ENCODE measurements around the gene ABHD11. TPM values are rescaled to one million over a fixed set of nuclear protein-coding genes. Genes with fewer than 3 reads are reported as not detected.
"Not testable (repeated sequence)": the region's sequence is repeated elsewhere in the genome, so short reads cannot be mapped to it uniquely, and the experiment has no call there.

Gene ABHD11
- total RNA-seq, 1 donor from 2014 or later: 23.3 TPM

DNA sequence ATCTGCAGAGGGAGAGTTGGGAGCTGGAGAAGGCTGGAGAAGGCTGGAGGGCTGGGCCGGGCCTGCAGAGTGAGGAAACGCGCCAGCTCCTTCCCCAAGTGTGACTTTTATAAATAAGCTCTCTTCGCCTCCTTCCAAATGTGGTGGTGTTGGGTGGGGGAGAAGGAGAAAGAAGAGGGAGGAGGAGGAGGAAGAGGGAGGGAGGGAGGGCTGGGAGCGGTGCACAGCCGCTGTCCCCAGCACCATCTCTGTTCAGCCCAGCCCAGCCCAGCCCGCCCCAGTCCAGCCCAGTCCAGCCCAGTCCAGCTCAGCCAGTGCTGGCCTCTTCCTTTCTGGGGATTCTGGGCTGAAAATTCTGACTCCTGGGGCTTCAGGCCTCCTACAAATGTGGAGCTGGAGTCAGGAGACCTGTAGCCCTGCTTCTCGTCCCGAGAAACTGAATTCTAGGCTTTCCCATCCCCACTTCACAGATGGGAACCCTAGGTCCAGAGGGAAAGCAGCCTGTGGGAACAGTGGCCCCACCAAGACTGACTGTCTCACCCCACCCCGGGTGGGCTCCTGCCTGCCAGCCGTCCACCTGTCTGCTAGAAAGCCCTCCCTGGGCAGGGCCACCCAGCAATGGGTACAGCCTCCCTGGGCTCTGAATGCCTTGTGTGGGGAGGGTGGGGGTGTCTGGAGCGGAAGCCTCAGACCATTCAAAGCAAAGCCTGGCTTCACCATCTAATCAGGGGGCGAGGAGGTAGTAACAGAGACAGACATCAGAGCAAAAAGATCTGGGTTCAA, 21.4 kb downstream of the ABHD11 start:
- no peak for TF ChIP-seq CTCF (conservative IDR thresholded peaks at IDR 0.05)
- H3K9me3 Mint-ChIP-seq: no peaks in the 10 kb centered on the region
- peak overlapping the region; percentile 79 for H3K4me3 Mint-ChIP-seq
- H3K4me1 Mint-ChIP-seq: peaks cover 17% of the 10 kb centered on the region
- peaks cover 8% of the 10 kb centered on the region for H3K27me3 Mint-ChIP-seq (ENCODE audit: low read depth)
- H3K27ac Mint-ChIP-seq (ENCODE audit: unreplicated experiment): peak overlapping the region; percentile 35
- no peak for DNase-seq (ENCODE audit: low read depth, low spot score)
- no peaks in the 10 kb centered on the region for H3K36me3 Mint-ChIP-seq (ENCODE audit: low read depth)

GRCh38 chr7:73716318-73716890, 22.2 kb downstream of the ABHD11 start:
- no peak overlapping the region for H3K27ac Mint-ChIP-seq (ENCODE audit: unreplicated experiment)
- H3K27me3 Mint-ChIP-seq (ENCODE audit: low read depth): peaks cover 8% of the 10 kb centered on the region
- peak overlapping the region; percentile 51 for H3K4me3 Mint-ChIP-seq

GRCh38 chr7:73715648-73716317, 22.8 kb downstream of the ABHD11 start:
- TF ChIP-seq CTCF (conservative IDR thresholded peaks at IDR 0.05): no peak
- Mint-ChIP-seq H3K27me3 (ENCODE audit: low read depth) (peaks cover 6% of the 10 kb centered on the region), H3K27ac (ENCODE audit: unreplicated experiment) (no peak overlapping the region), H3K9me3 (no peaks in the 10 kb centered on the region), H3K4me3 (peak overlapping the region; percentile 51), H3K4me1 (peaks cover 17% of the 10 kb centered on the region), H3K36me3 (ENCODE audit: low read depth) (no peaks in the 10 kb centered on the region)
- DNase-seq (ENCODE audit: low read depth, low spot score): no peak

More at GRCh38 chr7:73716318-73716890, 22.2 kb downstream of the ABHD11 start:
- Mint-ChIP-seq H3K36me3 (ENCODE audit: low read depth) (no peaks in the 10 kb centered on the region), H3K4me1 (peaks cover 17% of the 10 kb centered on the region), H3K9me3 (no peaks in the 10 kb centered on the region)
- no peak for DNase-seq (ENCODE audit: low read depth, low spot score)
- no peak for TF ChIP-seq CTCF (conservative IDR thresholded peaks at IDR 0.05)

DNA sequence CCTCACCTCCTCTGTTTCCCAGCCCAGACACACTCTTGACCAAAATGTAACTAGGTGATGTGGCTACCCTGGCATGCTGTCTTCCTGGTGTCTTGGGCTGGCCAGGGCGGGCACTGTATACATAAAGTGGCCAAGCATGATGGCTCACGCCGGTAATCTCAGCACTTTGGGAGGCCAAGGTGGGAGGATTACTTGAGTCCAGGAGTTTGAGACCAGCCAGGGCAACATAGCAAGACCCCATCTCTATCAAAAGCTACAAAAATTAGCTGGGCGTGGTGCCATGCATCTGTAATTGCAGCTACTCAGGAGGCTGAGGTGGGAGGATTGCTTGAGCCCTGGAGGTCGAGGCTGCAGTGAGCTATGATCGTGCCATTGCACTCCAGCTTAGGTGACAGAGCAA, 25.3 kb downstream of the ABHD11 start:
- H3K9me3 Mint-ChIP-seq; H3K36me3 Mint-ChIP-seq (ENCODE audit: low read depth); H3K4me3 Mint-ChIP-seq; DNase-seq (ENCODE audit: low read depth, low spot score); H3K27me3 Mint-ChIP-seq (ENCODE audit: low read depth); H3K27ac Mint-ChIP-seq (ENCODE audit: unreplicated experiment): not testable (repeated sequence)
- H3K4me1 Mint-ChIP-seq: peaks cover 12% of the 10 kb centered on the region

GRCh38 chr7:73712773-73713172, 25.8 kb downstream of the ABHD11 start:
- Mint-ChIP-seq H3K27ac (ENCODE audit: unreplicated experiment) (no peak overlapping the region), H3K4me3 (peak overlapping the region; percentile 21), H3K27me3 (ENCODE audit: low read depth) (no peaks in the 10 kb centered on the region), H3K36me3 (ENCODE audit: low read depth) (no peaks in the 10 kb centered on the region), H3K9me3 (no peaks in the 10 kb centered on the region), H3K4me1 (peaks cover 12% of the 10 kb centered on the region)
- no peak for DNase-seq (ENCODE audit: low read depth, low spot score)
- no peak for TF ChIP-seq CTCF (conservative IDR thresholded peaks at IDR 0.05)

Data from neural crest cell (in vitro differentiated cells).